ENCODE results near the gene PDE8B.

PDE8B gene

DNA sequence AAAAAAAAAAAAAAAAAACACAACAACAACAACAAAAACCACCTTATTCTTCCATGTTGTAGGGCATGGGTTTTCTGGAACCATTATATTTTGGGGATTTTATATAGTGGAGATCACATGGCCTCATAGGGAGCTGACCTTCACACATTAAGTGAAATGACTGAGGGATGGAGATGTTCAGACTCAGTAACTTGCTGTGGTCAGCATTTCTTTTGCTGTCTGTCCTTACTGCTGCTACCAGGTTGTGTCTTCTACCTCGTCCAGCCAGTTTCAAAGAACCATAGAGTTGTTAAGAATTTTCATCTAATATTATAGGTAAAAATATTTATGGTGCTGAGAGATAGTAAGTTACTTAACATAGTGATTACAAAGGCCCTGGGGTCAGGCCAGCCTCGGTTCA lies 107.6 kb downstream of the PDE8B start:
- no peak for DNase-seq (ENCODE audit: low read depth in 2 of 3, low spot score in 2 of 3)

DNA sequence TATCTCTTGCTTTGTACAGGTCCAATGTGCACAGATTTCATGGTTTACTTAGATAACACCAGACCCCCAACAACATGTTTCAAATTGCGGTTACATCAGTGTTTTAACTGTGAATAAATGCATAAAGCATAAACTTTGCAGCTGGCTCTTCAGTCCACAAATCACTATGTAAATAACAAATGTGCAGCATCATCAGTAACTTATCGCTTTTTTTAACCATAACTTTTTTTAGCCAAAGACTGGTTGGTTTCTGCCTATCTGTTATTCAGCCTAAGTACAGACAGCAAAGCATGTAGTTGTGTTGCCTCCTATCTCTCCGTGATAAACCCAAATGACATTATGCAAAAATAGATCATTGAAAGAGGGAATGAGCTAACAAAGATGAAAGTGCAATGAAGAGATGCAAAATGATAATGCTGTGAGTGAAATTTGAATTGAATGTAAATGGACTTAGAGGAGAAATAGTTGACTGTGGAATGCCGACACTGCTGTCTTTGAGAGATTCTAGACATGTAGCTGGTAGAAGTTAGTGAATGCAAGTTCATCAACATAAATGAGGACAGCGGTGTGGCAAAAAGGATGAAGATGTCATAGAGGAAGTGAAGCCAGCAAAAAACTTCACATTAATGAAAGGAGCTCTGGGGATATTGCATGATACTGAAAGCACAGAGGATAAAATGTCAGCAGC lies 108.8 kb downstream of the PDE8B start:
- no peak for DNase-seq (ENCODE audit: low read depth in 2 of 3, low spot score in 2 of 3)

GRCh38 chr5:77321793-77322394 lies 111.4 kb downstream of the PDE8B start:
- no peak for DNase-seq (ENCODE audit: low read depth in 2 of 3, low spot score in 2 of 3)

DNA sequence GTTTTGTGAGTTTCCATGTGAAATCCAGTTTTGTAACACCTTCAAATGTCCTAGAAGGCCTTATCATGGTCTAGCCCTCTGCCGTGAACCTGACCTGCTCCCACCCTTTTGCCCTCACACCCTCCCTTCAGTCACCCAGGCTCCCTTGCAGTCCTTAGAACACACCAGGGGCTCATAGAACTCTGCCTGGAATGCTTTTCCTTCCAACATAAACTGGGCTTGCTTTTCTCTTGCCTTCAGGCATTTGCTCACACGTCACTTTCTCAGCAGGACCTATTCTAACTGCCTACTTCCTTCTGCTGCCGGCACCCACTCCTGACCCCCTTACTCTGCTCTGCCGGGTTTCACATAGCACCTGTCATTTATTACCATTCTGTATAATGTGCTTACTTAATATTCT lies 111.9 kb downstream of the PDE8B start:
- DNase-seq (ENCODE audit: low read depth in 2 of 3, low spot score in 2 of 3): no peak

GRCh38 chr5:77325921-77326541 lies 115.6 kb downstream of the PDE8B start:
- DNase-seq (ENCODE audit: low read depth in 2 of 3, low spot score in 2 of 3): no peak

- no peak for DNase-seq (ENCODE audit: low read depth in 2 of 3, low spot score in 2 of 3)
Observed at GRCh38 chr5:77326986-77327734, 116.7 kb downstream of the PDE8B start.

DNA sequence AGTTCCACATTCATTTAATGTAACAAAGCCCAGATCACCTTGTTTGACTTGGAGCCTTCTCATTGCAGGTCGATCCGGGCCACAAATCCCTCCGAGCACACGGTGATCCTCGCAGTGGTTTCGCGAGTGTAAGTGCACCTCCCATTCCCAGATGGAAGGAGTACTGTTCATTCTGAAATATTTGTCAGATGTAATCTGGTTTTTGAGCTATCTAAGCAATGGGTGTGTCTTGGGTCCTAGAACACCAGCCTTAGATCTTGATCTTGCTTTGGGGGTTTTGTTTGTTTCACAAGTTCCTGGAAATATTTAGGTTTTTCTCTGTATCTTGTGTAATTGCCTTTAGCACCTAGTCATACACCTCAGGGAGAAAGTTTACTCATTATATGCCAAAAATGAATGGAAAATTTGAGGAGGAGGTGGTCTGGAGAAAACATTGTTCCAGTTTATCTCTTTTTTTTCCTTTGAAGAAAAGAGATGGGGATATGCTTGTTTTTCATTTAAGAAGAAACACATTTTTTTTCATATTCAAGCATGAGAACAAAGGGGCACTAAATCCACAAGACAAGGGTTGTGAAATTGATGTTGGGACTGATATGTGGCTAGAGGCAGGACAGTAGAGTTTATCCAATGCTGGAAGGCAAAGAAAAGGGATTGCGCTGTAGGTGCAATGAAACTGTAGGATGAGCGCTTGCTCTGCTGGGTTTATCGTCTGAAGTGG lies 118.6 kb downstream of the PDE8B start:
- DNase-seq (ENCODE audit: low read depth in 2 of 3, low spot score in 2 of 3): no peak

- no peak for DNase-seq (ENCODE audit: low read depth in 2 of 3, low spot score in 2 of 3)
Observed at GRCh38 chr5:77329664-77330430, 119.4 kb downstream of the PDE8B start.

DNA sequence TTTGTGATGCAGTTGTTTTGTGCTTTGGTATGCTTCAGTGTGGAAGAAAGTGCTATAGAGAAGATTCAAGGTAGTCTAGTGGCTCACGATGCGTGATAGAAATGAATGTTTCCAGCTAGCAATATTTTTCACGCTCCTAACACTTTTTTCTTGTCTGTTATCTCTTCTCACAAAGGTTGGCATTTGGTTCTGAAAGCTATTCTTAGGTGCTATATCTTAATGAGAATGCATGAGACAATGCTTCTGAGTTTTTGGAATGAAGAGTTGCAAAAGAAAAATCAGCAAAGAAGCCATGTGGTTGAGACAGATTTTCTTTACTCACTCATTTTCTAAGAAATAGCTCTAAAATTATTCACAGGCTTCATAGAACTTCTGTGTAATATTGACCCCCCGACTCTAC lies 122.6 kb downstream of the PDE8B start:
- DNase-seq (ENCODE audit: low read depth in 2 of 3, low spot score in 2 of 3): no peak

- DNase-seq (ENCODE audit: low read depth in 2 of 3, low spot score in 2 of 3): no peak
Observed at GRCh38 chr5:77333451-77334123, 123.1 kb downstream of the PDE8B start.

DNA sequence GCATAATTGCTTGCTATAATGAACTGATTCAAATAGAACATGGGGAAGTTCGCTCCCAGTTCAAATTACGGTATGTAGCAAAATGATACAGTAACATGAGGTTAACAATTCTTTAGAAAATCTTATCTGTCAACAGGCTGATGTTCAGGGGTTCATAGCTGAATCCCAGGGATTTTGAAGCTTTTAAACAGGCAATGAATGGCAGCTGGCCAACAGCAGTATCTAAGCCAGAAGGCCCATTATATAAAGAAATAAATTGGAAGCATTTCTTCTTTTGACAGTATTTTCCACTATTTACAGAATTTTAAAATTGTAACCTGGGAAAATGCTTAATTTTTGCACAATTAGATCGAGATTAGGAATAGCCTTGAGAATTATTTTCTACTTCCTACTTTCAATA lies 126.8 kb downstream of the PDE8B start:
- no peak for DNase-seq (ENCODE audit: low read depth in 2 of 3, low spot score in 2 of 3)

GRCh38 chr5:77337686-77338085 lies 127.2 kb downstream of the PDE8B start:
- no peak for DNase-seq (ENCODE audit: low read depth in 2 of 3, low spot score in 2 of 3)

DNA sequence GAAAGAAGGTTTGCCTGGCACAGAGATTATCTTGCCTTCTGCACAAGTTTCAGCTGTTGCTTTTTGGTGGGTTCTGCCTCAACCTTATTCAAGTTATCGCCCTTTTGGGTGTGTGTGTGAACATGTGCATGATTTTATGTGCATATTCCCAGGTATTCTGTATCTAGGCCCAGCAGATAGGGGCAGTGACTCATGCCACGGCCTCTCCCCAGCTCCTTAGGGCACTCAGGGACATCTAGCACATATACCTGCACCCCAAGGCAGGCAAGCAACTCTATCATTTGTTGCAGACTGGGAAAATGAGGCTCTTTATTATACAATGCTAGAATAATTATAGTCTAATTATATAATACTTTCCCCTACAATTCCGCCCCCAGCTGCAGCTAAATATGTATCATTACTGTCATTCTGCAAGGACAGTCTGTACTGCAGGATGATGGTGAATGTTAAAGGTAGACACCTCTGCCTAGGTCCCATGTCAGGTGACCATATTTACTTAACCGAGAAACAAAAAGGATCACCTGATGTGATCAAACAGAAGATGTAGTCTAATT lies 128.9 kb downstream of the PDE8B start:
- DNase-seq (ENCODE audit: low read depth in 2 of 3, low spot score in 2 of 3): no peak

DNA sequence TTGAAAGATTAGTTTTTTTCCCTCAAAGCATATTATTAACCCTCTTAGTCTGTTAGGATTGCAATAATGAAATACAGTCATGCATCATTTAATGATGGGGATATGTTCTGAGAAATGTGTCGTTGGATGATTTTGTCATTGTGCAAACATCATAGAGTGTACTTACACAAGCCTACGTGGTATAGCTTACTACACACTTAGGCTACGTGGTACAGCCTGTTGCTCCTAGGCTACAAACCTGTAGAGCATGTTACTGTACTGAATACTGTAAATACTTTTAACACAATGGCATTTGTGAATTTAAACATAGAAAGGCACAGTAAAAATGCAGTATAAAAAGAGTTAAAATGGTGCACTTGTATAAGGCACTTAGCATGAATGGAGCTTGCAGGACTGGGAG lies 132.7 kb downstream of the PDE8B start:
- DNase-seq (ENCODE audit: low read depth in 2 of 3, low spot score in 2 of 3): no peak

- DNase-seq (ENCODE audit: low read depth in 2 of 3, low spot score in 2 of 3): no peak
Observed at GRCh38 chr5:77347435-77348098, 137.1 kb downstream of the PDE8B start.

DNA sequence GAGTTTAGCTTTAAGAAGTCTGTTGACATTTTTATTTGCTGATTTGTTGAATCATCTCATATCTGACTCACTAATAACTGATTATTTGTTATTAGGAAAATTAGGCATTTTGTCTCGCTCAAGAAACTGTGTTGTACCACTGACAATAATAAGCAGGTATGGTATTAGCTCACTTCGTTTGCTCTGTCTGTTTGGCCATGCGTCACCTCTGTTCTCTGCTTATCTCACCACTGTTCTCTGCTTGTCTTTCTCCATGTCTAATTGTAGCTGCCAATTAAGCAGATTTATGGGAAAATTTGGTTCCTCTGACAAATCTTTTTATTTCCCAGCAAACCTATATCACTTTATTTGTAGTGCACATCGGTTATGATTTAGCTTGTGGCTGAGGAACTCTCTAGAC lies 142.8 kb downstream of the PDE8B start:
- DNase-seq (ENCODE audit: low read depth in 2 of 3, low spot score in 2 of 3): no peak

DNA sequence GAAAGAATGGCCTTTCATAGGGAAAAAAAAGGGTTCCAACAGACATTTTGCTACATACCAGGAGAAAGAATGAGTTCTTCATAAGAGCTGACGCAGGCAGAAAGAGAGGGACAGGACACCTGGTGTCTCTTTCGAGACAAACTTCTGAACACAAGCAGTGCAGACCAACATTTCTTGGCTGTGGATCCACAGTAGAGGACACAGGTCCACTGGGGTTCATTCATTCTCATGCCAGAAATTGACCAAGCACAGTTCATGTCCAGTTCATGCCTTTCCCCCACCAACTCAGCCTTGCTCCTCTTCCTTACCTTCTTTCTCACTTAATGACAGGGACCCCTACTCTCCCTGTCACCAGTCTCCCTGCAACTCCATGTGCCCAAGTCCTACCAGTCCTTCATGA lies 144.0 kb downstream of the PDE8B start:
- DNase-seq (ENCODE audit: low read depth in 2 of 3, low spot score in 2 of 3): no peak

GRCh38 chr5:77355080-77355479 lies 144.6 kb downstream of the PDE8B start:
- no peak for DNase-seq (ENCODE audit: low read depth in 2 of 3, low spot score in 2 of 3)

DNA sequence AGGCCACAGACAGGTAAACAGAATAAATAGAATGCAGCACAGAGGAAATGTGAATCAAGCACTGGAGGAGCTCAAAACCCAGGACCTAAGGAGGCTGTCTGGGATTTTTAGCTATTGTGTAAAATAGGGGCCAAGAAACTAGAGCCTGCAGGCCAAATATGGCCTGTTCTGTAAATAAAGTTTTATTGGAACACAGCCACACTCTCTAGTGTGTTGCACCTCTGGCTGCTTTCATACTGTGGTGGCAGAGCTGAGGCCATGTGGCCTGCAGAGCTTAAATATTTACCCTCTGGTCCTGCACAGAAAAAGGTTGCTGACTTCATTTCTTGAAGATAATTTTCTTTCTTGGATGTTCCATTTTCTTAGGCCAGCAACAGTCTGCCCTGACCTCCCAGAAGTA lies 145.3 kb downstream of the PDE8B start:
- no peak for DNase-seq (ENCODE audit: low read depth in 2 of 3, low spot score in 2 of 3)

Data from activated CD8-positive, alpha-beta memory T cell treated with anti-CD3 and anti-CD28 coated beads for 48 hours (primary cell).